ENCODE measurements around the gene BACE1.
"Not testable (repeated sequence)": the region's sequence is repeated elsewhere in the genome, so short reads cannot be mapped to it uniquely, and the experiment has no call there.

BACE1 gene

GRCh38 chr11:117272175-117272574 lies 43.9 kb downstream of the BACE1 start:
- DNase-seq, result not testable (repeated sequence)

- no peak for DNase-seq
Measured at GRCh38 chr11:117271208-117271607, 44.8 kb downstream of the BACE1 start.

GRCh38 chr11:117269856-117270255 lies 46.2 kb downstream of the BACE1 start:
- no peak for DNase-seq

- no peak for DNase-seq
Measured at GRCh38 chr11:117265745-117266144, 50.3 kb downstream of the BACE1 start.

- not testable (repeated sequence) for DNase-seq
Measured at GRCh38 chr11:117264624-117265323, 51.3 kb downstream of the BACE1 start.

- DNase-seq, result no peak
Measured at GRCh38 chr11:117259417-117259816, 56.6 kb downstream of the BACE1 start.

GRCh38 chr11:117258576-117258975 lies 57.5 kb downstream of the BACE1 start:
- DNase-seq, result no peak

GRCh38 chr11:117256573-117256972 lies 59.5 kb downstream of the BACE1 start:
- DNase-seq, result no peak

- no peak for DNase-seq
Measured at GRCh38 chr11:117255966-117256365, 60.1 kb downstream of the BACE1 start.

- no peak for DNase-seq
Measured at GRCh38 chr11:117251506-117251905, 64.5 kb downstream of the BACE1 start.

- DNase-seq, result no peak
Measured at GRCh38 chr11:117249571-117249970, 66.5 kb downstream of the BACE1 start.

- DNase-seq, result no peak
Measured at GRCh38 chr11:117248341-117248740, 67.7 kb downstream of the BACE1 start.

- no peak for DNase-seq
Measured at GRCh38 chr11:117239295-117239694, 76.8 kb downstream of the BACE1 start.

- DNase-seq, result no peak
Measured at GRCh38 chr11:117238221-117238620, 77.8 kb downstream of the BACE1 start.
